Activated CD8-positive, alpha-beta memory T cell treated with anti-CD3 and anti-CD28 coated beads, Interleukin-2, amount 50 U/mL, for 24 hours (primary cell): ENCODE measurements around the gene VSIG8.

Experiments used
- DNase-seq: peaks from one replicate; pipeline ENCODE4 v3.0.0-alpha.2; 2020; ENCODE audit errors: extremely low read depth

Gene VSIG8

GRCh38 chr1:159884296-159884695, 21.8 kb upstream of the VSIG8 start:
- DNase-seq = no peak

- no peak for DNase-seq
Measured at GRCh38 chr1:159883134-159883533, 20.7 kb upstream of the VSIG8 start.

GRCh38 chr1:159882527-159882862, 20.0 kb upstream of the VSIG8 start:
- DNase-seq = no peak

GRCh38 chr1:159881622-159882526, 19.4 kb upstream of the VSIG8 start:
- DNase-seq = no peak

GRCh38 chr1:159880430-159880829, 18.0 kb upstream of the VSIG8 start:
- no peak for DNase-seq

GRCh38 chr1:159879977-159880376, 17.5 kb upstream of the VSIG8 start:
- DNase-seq = no peak

- no peak for DNase-seq
Measured at GRCh38 chr1:159879136-159879535, 16.7 kb upstream of the VSIG8 start.

- no peak for DNase-seq
Measured at GRCh38 chr1:159877695-159878444, 15.4 kb upstream of the VSIG8 start.

GRCh38 chr1:159873530-159874143, 11.2 kb upstream of the VSIG8 start:
- no peak for DNase-seq

- DNase-seq = no peak
Measured at GRCh38 chr1:159872891-159873290, 10.4 kb upstream of the VSIG8 start.

- no peak for DNase-seq
Measured at GRCh38 chr1:159870704-159871103, 8.2 kb upstream of the VSIG8 start.

GRCh38 chr1:159869607-159870006, 7.2 kb upstream of the VSIG8 start:
- no peak for DNase-seq

- no peak for DNase-seq
Measured at GRCh38 chr1:159869173-159869572, 6.7 kb upstream of the VSIG8 start.

GRCh38 chr1:159868766-159869165, 6.3 kb upstream of the VSIG8 start:
- no peak for DNase-seq

- DNase-seq = no peak
Measured at GRCh38 chr1:159867664-159868026, 5.2 kb upstream of the VSIG8 start.

- no peak for DNase-seq
Measured at GRCh38 chr1:159866905-159867663, 4.6 kb upstream of the VSIG8 start.

GRCh38 chr1:159866066-159866465, 3.6 kb upstream of the VSIG8 start:
- no peak for DNase-seq

GRCh38 chr1:159864262-159864661, 1.8 kb upstream of the VSIG8 start:
- no peak for DNase-seq

- DNase-seq = no peak
Measured at GRCh38 chr1:159862031-159862430, 426 bp downstream of the VSIG8 start.

GRCh38 chr1:159861218-159861617, 1.2 kb downstream of the VSIG8 start:
- no peak for DNase-seq

- DNase-seq = no peak
Measured at GRCh38 chr1:159860456-159860855, 2.0 kb downstream of the VSIG8 start.

- DNase-seq = no peak
Measured at GRCh38 chr1:159859767-159860322, 2.6 kb downstream of the VSIG8 start.
